HG02610 (cell line): Measurements from ENCODE around the gene STAT4.

Experiments used
- ATAC-seq: cut with Tn5 transposase; IDR thresholded peaks from one replicate; pipeline ENCODE4 v1.9.1; 2021; ENCODE audit warnings: mild to moderate bottlenecking, moderate library complexity; ENCODE audit not compliant: unreplicated experiment

STAT4 gene

GRCh38 chr2:191103774-191104173 is 47.0 kb downstream of the STAT4 start:
- ATAC-seq, result no peak

- ATAC-seq, result no peak
Observed at GRCh38 chr2:191100216-191100615, 50.6 kb downstream of the STAT4 start.

DNA sequence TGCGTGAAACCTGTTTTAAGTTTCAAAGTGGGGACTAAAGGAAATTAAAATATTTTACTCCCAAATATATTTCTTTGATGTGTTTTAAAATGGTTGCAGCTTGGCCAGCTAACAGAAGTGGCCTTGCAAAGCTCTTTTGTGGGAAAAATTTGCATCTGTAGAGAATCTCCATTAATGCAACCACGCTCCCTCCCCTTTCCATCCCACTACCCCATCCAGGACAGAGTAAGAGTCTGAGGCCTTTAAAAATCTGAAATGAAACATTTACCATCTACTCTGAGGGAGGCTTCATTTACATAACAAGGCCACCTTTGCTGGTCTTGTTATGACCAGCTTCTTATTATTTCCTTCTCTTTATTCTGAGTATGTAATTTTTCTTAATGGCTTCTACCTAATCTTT is 63.5 kb downstream of the STAT4 start:
- no peak for ATAC-seq

GRCh38 chr2:191086706-191087105 is 64.1 kb downstream of the STAT4 start:
- no peak for ATAC-seq

DNA sequence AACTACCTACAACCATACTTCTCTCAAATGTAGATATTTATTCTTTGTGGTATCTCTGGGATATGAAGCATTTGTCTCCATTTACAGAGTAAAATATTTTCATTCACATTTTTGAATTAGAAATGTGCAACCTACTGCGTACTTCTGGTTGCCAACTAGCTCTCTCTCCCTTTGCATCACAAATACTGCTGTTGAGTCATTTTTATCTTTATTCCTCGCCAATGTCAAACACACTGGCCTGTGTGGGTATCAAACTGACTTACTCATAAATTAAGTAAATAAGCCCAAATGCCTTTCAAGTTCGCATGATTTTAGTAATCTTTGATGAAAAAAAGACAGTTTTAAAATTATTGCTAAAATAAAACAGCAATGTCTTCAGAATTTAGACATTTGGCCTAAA is 67.3 kb downstream of the STAT4 start:
- no peak for ATAC-seq

DNA sequence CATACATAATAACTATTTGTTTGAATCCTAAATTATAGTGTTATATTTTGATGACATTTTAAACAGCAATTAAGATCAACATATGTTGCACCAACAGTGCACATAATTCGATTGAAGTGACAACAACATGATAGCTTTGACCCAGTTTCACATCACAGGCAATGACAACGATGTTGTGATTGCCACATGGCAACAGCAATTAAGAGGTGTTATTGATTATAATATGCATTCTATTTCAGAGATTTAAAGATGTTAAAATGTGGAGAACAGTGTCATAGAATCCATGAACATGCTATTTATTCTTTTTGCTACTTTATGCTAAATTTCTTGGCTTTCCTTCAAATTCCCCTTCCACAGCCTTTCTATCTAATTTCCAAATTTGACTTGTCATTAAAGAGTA is 68.5 kb downstream of the STAT4 start:
- no peak for ATAC-seq

GRCh38 chr2:191081411-191082155 is 69.2 kb downstream of the STAT4 start:
- ATAC-seq, result no peak

GRCh38 chr2:191078165-191078867 is 72.5 kb downstream of the STAT4 start:
- no peak for ATAC-seq

- no peak for ATAC-seq
Observed at GRCh38 chr2:191070276-191070675, 80.5 kb downstream of the STAT4 start.

DNA sequence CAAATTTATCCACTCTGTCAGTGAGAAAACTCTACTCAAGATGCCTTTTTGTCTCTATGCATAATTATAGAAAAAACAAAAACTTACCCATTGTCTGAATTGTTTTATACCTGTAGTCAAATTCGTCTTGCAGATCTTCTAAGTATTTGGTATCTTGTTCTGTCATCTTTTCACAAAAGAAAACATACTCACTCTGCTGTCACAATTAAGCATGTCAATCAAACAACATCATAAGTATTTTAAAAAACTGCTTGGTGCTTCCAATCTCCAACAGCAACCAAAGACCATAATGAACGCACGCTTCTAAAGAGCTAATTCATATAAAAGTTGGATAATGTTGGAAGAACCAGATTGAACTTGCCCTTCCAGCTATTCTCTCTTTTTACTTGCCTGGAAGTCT is 81.2 kb downstream of the STAT4 start:
- no peak for ATAC-seq

DNA sequence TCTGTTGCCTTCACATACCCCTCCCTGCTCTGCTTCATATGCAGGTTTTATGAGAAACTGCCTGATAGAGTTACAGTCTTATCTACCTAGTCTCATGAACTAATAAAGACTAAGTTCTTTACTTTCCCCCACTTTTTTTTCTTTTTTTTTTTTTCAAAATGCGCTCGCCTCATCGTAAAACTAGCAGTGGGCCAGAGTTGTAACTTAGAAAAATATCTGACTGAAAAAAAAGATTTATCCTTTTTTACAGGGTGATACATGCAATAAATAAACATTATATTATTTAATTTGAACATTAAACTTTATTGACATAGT is 83.9 kb downstream of the STAT4 start:
- no peak for ATAC-seq

- ATAC-seq, result no peak
Observed at GRCh38 chr2:191066197-191066918, 84.4 kb downstream of the STAT4 start.

GRCh38 chr2:191065785-191066184 is 85.0 kb downstream of the STAT4 start:
- no peak for ATAC-seq

GRCh38 chr2:191064590-191064989 is 86.2 kb downstream of the STAT4 start:
- no peak for ATAC-seq

- no peak for ATAC-seq
Observed at GRCh38 chr2:191063584-191063983, 87.2 kb downstream of the STAT4 start.

- ATAC-seq, result no peak
Observed at GRCh38 chr2:191061381-191061980, 89.3 kb downstream of the STAT4 start.

GRCh38 chr2:191059308-191059707 is 91.5 kb downstream of the STAT4 start:
- no peak for ATAC-seq

DNA sequence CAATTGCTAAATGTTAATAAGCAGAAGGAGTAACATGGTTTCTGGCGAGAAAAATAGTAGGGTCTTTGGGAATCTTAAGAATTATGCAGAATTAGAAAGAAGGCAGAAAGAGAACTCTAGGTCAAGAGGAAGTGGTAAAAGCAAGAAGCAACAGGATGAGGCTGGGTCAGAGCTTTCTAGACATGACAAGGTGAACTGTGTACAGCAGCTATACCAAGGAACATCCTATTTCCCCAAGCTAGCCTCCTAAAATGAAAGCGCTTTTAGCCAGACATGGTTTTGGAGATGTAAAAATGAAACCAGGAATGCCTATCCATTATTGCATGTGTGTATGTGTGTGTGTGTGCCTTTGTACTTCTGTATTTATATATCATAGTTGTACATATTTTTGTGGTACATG is 94.6 kb downstream of the STAT4 start:
- ATAC-seq, result no peak

GRCh38 chr2:191053256-191053655 is 97.5 kb downstream of the STAT4 start:
- ATAC-seq, result no peak

DNA sequence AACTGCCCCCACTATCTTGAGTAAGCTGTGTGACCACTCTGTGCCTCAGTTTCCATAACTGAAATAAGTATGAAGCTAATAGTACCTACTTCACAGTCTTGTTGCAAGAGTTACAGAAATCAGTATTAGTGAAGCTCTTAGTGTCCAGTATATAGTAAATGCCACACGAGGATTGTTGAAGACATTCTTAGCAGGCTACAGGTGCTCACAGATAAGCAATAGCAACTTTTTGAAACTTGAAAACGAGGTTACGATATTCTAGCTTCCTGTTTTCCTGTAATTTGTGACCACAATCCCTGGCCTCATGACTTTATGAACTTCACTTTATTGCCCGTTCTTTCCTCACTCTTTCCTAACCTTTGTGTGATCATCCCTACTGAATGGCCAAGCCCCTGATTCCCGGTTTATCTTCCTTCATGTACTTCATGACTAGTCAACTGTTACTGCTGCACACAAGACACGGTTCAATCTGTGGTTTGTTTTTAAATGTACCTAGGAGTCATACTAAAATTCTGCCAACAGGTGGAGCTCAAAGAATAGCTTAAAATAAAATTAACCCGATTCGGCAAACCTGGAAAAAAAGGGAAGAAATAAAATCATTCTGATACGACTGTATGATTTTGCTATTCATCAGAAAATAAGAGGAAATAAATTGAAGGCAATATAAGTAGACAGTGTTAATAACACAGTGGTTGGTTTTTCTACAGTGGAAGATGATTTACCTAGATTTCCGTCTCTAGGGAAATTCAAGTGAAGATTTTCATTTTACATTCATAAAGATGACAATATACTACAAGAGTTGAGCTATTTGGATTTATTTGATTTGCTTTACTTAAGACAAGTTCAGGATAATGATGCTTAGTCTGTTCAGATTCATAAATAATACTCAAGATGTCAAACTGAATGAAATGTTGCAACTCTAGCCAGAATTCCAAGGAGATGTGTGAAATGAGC is 98.7 kb downstream of the STAT4 start:
- peak; percentile 54 for ATAC-seq

DNA sequence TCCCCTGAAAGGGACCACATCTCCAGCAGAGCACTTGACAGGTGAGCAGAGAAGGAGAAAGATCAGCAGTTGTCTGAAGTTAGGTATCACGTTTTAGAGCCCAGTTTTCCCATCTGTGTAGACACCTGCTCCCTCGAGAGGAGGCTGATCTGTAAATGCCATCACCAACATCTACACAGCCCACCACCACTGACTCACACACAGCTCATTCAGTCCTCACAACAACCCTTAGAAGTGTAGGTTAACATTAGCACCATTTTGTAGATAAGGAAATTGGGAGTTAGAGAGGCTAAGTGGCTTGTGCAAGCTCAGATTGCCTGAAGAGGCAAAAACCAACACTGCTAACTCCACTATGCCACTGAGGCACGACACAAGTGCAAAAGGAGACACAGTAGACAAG is 99.6 kb downstream of the STAT4 start:
- ATAC-seq, result no peak
